HEK293T (cell line): Measurements from ENCODE around the gene CBFA2T3.

Experiments
- ARNT ChIP-seq: fragments of 450-650 bp; IDR thresholded peaks from 2 replicates; pipeline ENCODE4 v1.6.1; 2017; ENCODE audit warnings: mild to moderate bottlenecking
- BHLHE40 ChIP-seq: fragments of 450-650 bp; IDR thresholded peaks from 2 replicates; pipeline ENCODE4 v1.6.1; 2016; ENCODE audit warnings: mild to moderate bottlenecking, moderate library complexity, borderline replicate concordance
- ELF4 ChIP-seq: fragments of 450-650 bp; IDR thresholded peaks from 2 replicates; pipeline ENCODE4 v1.6.1; 2017; ENCODE audit warnings: antibody characterized with exemption
- FOXM1 ChIP-seq: fragments of 450-650 bp; IDR thresholded peaks from 2 replicates; pipeline ENCODE4 v1.6.1; 2017; ENCODE audit warnings: mild to moderate bottlenecking, borderline replicate concordance
- HDGF ChIP-seq: fragments of 450-650 bp; IDR thresholded peaks from 2 replicates; pipeline ENCODE4 v1.6.1; 2017; ENCODE audit warnings: antibody characterized with exemption, borderline replicate concordance
- NFRKB ChIP-seq: fragments of 450-650 bp; IDR thresholded peaks from 2 replicates; pipeline ENCODE4 v1.6.1; 2016; ENCODE audit warnings: mild to moderate bottlenecking, moderate library complexity

DNA sequence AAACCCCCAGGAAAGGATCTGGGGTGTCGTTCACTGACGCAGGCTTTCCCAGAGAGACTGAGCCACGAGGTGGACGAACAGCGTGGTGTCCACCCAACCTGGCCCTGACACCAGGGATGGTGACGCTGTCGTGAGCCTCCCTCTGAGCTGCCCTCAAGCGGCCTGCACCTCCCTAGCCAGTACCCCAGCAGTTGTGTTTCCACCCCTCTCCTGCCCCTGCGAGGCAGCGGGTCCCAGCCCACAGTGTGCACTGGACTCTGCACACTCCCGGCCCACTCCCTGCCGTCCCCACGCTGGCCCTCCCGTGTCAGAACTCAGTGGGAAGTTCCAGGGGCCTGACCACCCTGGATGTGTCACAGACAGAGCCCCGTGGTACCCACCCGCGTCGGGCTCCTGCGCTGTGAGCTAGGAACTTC, 39.8 kb downstream of the CBFA2T3 start:
- TF ChIP-seq ELF4, result no peak
- TF ChIP-seq HDGF, result no peak
- no peak for TF ChIP-seq FOXM1
- TF ChIP-seq NFRKB, result no peak
- TF ChIP-seq BHLHE40, result no peak
- TF ChIP-seq ARNT, result no peak
